Stimulated activated CD4-positive, alpha-beta T cell treated with anti-CD3 and anti-CD28 coated beads, Interleukin-12 subunit alpha, Interleukin-12 subunit beta, amount 100 ng/mL, for 48 hours (primary cell): ENCODE results near the gene TLNRD1.
"Not testable (repeated sequence)": the region's sequence is repeated elsewhere in the genome, so short reads cannot be mapped to it uniquely, and the experiment has no call there.

Experiments
- DNase-seq, 3 donors: peaks; one replicate each; pipeline ENCODE4 v3.0.0-alpha.2; 2020; ENCODE audit warnings: low read depth in 2 of 3, low spot score in 1 of 3

The TLNRD1 gene

GRCh38 chr15:81000624-81001151 lies at the start of gene TLNRD1:
TLNRD1 (plus strand) TSS chr15:81000923; CDS start chr15:81002272, 1,349 bp downstream.
- DNase-seq = peak; percentile 71 to 79 (median 78)

- DNase-seq = no peak
These were observed 48.8 kb upstream of the TLNRD1 start for GRCh38 chr15:80951941-80952340.

- DNase-seq = no peak
These were observed 47.4 kb upstream of the TLNRD1 start for GRCh38 chr15:80953001-80953952.

GRCh38 chr15:80953953-80954778 lies 46.6 kb upstream of the TLNRD1 start:
- DNase-seq = no peak

- DNase-seq = peak; percentile 52 to 62 (median 60)
These were observed 44.9 kb upstream of the TLNRD1 start for GRCh38 chr15:80955571-80956452.

GRCh38 chr15:80957556-80957955 lies 43.2 kb upstream of the TLNRD1 start:
- no peak for DNase-seq

GRCh38 chr15:80957976-80958375 lies 42.7 kb upstream of the TLNRD1 start:
- no peak for DNase-seq

GRCh38 chr15:80958818-80959495 lies 41.8 kb upstream of the TLNRD1 start:
- no peak for DNase-seq

- DNase-seq = not testable (repeated sequence)
These were observed 35.3 kb upstream of the TLNRD1 start for GRCh38 chr15:80965454-80965853.

GRCh38 chr15:80966431-80967197 lies 34.1 kb upstream of the TLNRD1 start:
- DNase-seq = no peak

- no peak for DNase-seq
These were observed 33.3 kb upstream of the TLNRD1 start for GRCh38 chr15:80967451-80967850.

- DNase-seq = no peak
These were observed 32.7 kb upstream of the TLNRD1 start for GRCh38 chr15:80967991-80968510.

- no peak for DNase-seq
These were observed 31.4 kb upstream of the TLNRD1 start for GRCh38 chr15:80969316-80969715.

GRCh38 chr15:80970018-80970657 lies 30.6 kb upstream of the TLNRD1 start:
- DNase-seq = peak in 2 of 3 donors; percentile 31 to 72

- DNase-seq = no peak
These were observed 30.1 kb upstream of the TLNRD1 start for GRCh38 chr15:80970658-80971057.

GRCh38 chr15:80971143-80971542 lies 29.6 kb upstream of the TLNRD1 start:
- no peak for DNase-seq

- no peak for DNase-seq
These were observed 28.4 kb upstream of the TLNRD1 start for GRCh38 chr15:80972276-80972675.

- DNase-seq = no peak
These were observed 25.8 kb upstream of the TLNRD1 start for GRCh38 chr15:80974914-80975313.

- no peak for DNase-seq
These were observed 23.9 kb upstream of the TLNRD1 start for GRCh38 chr15:80976851-80977250.
